Stimulated activated CD8-positive, alpha-beta memory T cell treated with anti-CD3 and anti-CD28 coated beads, Interleukin-7, amount 100 ng/mL, for 4 hours (primary cell): ENCODE data around the gene CHSY3.
"Not testable (repeated sequence)": the region's sequence is repeated elsewhere in the genome, so short reads cannot be mapped to it uniquely, and the experiment has no call there.

ENCODE experiments used
- DNase-seq, 2 donors: peaks; one replicate each; pipeline ENCODE4 v3.0.0-alpha.2; 2020; ENCODE audit warnings: low read depth in 2 of 2

The CHSY3 gene

DNA sequence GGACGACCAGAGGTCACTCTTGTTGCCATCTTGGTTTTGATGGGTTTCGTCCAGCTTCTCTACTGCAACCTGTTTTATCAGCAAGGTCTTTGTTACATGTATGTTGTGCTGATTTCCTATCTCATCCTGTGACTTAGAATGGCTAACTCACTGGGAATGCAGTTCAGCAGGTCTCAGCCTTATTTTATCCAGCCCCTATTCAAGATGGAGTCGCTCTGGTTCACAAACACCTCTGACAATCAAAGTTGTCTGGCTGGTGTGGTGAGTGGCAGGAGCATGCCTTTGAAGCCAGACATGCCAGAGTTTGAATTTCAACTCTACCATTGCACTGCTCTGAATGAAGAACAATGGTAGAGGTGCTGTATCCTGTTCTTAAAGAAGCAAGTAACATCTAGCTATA is 253.8 kb downstream of the CHSY3 start:
- DNase-seq: no peak

DNA sequence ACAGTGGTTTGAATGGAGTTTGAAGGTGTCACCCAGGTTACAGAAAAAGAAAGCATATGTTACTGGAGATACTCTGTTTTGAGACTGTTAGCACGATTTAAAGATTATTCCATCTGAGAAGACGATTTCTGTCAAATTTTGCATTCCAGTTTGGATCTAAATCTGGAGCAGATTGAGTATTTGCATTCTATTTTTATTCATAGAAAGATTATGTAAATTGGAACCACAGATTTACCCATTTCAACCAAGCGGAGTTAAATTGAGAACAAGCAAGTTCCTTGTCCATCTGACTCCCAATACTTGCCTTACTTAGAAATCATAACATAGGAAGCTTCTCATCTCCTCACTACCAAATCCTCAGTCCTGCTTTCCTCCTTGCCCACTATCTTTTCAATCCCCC is 255.7 kb downstream of the CHSY3 start:
- no peak for DNase-seq

DNA sequence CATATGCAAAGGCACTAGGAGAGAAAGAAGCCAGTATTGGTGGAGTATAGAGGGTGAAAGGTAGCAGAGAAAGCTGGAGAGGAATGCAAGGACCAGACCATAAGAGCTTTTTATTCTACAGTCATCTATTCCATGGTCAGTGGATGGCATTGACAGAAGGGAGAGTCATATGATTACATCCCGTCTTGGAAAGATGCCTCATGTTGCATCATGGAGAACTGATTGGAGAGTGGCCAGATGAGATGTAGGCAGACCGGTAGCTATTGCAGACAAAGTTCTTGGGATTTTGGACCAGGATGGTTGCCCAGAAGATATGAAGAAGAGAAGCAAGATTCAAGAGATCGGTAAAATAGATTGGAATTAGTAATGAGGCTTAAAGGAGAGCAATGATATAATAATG is 260.7 kb downstream of the CHSY3 start:
- DNase-seq: no peak

DNA sequence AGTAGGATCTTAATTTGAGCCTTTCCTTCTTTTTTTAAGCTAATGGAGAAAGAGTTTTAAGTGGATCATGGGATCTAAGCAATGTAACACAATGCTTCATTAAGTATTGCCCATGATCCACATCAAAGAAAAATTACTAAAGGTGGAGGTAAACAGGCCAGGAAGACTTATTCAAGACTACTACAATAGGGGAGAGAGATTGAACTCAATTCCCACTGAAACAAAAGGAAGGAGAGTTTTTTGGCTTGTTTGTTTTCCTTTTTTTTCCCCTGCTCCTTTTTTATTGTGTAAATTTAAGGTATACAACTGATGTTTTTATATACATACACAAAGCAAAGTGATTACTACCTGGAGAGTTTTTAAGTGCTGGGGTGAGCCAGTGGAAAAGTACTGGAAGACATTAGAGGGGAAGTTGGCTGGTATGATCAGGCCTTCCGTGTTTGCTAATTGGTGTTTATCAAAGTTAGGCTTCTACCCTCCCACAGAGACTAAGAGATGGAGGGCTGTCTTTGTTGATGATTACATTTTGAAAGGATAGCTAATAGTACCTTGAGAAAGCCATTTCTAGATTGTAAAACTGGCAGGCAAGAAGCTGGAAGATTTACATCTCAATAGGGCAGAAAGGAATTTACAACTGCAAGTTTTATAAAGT is 262.7 kb downstream of the CHSY3 start:
- no peak for DNase-seq

DNA sequence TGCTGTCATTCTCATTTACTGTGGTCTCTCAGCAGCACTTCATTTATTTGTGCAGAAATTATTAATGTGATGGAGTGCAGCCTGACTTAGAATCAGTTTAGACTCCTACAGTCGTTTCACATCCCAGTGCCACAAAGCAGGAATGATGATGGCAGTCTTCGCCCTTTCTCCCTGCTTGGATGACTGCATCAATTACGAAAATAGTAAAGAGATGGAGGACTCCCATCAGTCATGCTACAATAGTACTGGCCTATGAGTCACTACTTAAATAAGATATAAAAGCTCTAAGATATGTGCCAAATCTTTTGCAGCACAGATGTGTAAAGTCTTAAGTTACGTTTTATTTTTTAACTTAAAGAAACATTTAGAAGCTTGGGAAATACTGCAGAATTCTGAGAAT is 263.9 kb downstream of the CHSY3 start:
- DNase-seq: no peak

DNA sequence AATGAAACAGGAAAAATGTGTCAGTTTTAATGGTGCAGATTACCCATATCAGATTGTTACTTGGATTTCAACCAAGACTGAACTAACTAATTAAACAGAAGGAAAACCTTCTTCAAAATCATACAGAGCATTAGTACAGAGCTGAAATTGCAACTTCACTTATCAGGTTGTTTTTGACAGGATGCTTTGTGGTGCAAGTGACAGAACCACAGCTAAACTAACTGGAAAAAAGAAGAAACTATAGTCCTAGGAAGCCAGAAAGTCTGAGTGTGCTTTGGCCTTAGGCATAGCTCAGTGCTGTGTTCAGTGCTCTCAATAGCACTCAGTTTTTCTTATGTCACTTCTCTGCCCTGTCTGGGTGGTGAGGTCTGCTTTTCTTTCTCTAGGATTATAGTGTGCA is 267.4 kb downstream of the CHSY3 start:
- DNase-seq: no peak

DNA sequence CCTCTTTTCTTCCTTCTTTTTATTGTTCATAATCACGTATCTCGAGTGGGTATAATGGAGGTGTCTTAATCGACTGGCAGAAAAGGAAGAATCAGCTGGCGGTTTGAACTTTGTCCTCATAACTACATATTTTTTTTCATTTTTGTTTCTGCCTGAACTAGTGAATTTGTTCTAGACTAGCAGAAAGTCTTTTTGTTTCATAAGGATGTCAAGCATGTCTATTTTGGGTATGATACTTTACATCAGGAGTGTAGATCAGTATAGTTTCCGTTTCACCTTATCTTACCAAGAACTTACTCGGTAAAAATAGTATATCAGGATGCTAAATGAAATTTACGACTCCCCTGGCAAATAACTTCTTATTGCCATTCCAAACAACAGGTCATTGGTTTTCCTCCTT is 278.9 kb downstream of the CHSY3 start:
- no peak for DNase-seq

DNA sequence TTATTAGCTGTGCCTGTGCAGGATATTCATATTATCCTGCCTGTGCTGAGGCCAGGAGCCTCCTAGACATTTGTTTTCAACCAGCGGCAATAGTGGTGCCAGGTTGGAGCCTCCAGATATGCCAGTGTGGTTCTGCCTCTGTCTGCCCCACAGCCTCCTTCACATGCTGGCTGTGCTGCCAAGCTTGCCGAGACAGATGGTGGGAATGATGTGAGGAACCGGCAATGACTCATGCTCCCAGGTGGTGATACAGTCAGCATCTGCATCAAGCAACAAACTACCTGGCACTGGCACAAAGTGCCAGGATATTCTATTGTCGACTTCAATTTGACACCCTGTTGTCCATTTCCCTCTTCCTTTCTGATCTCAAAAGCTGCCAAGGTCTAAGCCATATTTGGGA is 285.7 kb downstream of the CHSY3 start:
- no peak for DNase-seq

DNA sequence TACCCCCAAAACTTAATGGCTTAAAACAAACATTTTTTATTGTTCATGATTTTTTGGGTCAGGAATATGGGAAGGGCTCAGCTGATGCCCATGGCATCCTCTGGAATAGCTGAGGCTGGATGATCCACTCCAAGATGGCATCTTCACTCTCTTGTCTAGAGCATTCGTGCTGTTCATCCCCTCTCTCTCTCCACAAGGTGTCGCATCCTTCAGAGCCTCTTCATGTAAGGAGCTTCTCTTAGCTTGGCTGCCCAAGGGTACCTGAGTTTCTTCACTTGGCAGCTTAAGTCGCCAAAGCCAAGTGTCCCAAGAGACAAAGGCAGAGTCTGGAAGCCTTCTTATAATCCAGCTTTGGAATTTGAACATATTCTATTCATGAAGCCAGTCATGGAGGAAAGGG is 294.7 kb downstream of the CHSY3 start:
- DNase-seq: no peak

DNA sequence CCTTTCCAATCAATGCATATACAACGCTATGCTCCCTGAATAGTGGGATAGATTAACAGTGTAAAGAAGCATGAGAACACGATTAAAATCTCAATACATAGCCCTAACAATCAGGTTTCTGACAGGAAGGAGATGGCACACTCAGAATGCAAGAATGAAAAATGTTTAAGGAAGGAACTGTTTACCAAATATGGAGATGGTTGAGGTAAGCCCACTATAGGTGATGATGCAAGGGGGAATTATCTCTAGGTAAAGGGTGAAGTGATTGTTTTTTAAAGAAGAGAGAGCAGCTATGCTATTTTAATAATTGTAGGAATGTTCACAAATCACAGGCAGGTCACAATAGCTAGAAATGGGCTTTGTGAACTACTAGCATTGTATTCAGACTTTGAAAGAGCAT is 302.4 kb downstream of the CHSY3 start:
- DNase-seq: no peak

DNA sequence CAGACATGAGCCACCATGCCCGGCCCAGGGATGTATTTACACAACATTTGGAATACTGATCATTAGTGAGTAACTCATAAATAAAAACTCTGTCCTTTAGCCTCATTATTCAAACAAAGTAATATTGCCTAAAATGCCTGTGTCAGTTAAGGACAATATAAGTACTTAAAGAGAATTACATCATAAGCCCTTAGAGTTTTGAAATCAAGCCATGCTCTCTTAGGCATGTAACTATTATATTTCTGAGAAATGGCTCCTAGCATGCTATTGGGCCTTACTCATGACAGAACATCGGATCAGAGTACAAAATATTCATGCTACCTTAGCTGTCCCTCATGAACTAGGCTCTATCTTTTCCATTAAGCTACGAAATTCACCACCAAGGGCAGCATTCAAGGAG is 309.3 kb downstream of the CHSY3 start:
- no peak for DNase-seq

DNA sequence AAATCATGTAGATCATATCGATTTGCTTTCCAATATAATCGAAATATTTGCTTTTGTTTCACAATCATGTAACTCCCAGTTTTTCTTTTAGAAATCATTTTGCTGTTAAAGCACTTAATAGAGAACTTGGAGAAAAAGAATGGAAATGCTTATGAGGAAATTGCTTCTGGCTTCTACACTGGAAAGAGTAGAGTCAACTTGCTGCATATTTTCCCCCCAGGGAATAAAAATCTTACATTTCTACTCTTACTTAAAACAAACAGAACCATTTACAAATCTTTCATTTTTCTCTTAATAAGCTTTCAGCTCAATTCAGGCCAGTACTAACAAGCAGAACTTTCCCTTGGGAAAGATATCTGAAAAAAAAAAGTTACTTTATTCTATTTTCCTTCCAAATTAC is 312.0 kb downstream of the CHSY3 start:
- DNase-seq: no peak

DNA sequence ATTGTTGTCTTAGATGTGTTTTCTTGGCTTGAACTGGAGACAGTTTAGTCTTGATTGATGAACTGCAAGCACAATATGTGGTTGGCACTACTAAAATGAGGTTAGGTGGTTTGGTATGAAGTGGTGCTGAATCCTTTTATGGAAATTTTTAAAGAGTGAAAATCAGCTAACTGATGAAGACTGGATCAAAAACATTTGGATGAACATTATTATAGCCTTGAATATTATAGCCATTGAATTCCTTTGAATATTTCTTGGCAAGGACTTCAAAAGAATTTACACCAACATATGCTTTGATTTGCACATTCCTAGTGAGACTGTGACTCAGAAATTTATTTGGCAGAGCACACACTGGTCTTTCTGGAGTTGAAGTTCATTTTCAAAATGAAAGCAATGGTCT is 318.3 kb downstream of the CHSY3 start:
- DNase-seq: no peak

DNA sequence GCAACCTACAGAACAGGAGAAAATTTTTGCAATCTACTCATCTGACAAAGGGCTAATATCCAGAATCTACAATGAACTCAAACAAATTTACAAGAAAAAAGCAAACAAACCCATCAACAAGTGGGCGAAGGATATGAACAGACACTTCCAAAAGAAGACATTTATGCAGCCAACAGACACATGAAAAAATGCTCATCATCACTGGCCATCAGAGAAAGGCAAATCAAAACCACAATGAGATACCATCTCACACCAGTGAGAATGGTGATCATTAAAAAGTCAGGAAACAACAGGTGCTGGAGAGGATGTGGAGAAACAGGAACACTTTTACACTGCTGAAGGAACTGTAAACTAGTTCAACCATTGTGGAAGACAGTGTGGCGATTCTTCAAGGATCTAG is 322.3 kb downstream of the CHSY3 start:
- DNase-seq: not testable (repeated sequence)

DNA sequence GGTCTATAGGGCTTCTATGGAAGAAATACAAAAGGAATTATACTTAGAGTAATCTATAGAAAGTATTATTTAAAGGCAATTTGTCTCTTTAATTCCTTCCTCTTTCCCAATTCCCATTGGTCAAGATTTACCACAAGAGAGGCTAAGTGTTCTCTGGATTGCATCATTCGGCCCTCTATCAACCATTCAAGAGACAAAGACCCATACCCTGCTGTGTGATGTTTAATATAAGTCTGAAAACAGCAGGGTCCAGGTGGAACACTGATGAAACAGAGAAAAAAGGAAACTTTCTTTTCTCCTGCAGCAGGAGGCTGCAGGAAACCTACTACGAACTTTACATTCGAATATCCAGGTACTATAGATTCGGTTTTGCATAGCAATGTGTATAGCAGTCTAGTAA is 323.4 kb downstream of the CHSY3 start:
- DNase-seq: no peak

DNA sequence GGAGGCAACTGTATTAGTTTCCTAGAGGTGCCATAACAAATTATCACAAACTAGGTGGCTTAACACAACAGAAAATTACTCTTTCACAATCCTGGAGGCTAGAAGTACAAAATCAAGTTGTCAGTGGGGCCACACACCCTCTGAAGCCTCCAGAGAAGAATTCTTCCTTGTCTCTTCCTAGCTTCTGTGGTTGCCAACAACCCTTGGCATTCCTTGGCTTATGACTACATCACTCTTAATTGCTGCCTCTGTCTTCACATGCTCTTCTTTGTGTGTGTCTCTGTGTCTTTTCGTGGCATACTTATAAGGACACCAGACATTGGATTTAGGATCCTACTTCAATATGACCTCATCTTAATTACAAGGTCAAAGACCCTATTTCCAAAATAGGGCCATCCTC is 327.5 kb downstream of the CHSY3 start:
- no peak for DNase-seq

DNA sequence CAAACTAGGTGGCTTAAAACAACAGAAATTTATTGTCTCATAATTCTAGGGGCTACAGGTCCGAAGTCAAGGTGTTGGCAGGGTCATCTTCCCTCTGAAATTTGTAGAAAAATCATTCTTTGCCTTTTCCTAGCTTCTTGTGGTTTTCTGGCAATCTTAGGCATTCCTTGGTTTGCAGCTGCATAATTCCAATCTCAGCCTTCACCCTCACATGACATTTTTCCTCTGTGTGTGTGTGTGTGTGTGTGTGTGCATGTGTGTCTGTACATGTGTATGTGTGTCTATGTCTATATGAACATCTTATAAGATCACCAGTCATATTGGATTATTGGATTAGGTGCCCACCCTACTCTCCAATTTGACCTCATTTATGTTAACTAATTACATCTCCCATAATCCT is 330.6 kb downstream of the CHSY3 start:
- no peak for DNase-seq
